Colonic mucosa (tissue), 4 donors: ENCODE measurements around the gene NVL. TPM values are rescaled to one million over a fixed set of nuclear protein-coding genes. Genes with fewer than 3 reads are reported as not detected.

Experiments used
- DNase-seq: peaks from one replicate; pipeline ENCODE4 v3.0.0-alpha.2; 2020
- H3K27ac ChIP-seq: fragments of 200-600 bp; one replicate; pipeline ENCODE4 v1.8.0; 2021
- H3K27me3 ChIP-seq: fragments of 200-600 bp; one replicate; pipeline ENCODE4 v1.8.0; 2021
- H3K36me3 ChIP-seq: fragments of 200-600 bp; one replicate; pipeline ENCODE4 v1.8.0; 2021
- H3K4me1 ChIP-seq: fragments of 200-600 bp; one replicate; pipeline ENCODE4 v1.8.0; 2021; ENCODE audit warnings: mild to moderate bottlenecking
- H3K4me3 ChIP-seq: fragments of 200-600 bp; one replicate; pipeline ENCODE4 v1.8.0; 2021
- H3K9ac ChIP-seq, 2 donors: one replicate each; pipeline ENCODE4 v1.7.0; 2013; ENCODE audit warnings: control low read depth in 2 of 2, low read depth in 2 of 2, low read length in 2 of 2
- H3K9me3 ChIP-seq: fragments of 200-600 bp; one replicate; pipeline ENCODE4 v1.8.0; 2021
- CTCF ChIP-seq: fragments of 200-600 bp; IDR thresholded peaks from one replicate; pipeline ENCODE4 v1.8.0; 2022; ENCODE audit warnings: antibody characterized with exemption, mild to moderate bottlenecking
- intact Hi-C: fragments of 100-400 bp; cut with DNase I; formaldehyde crosslinking; loops from one replicate; pipeline ENCODE4 v1.14.1; 2022
- total RNA-seq, 2 donors: library from RNA; stranded (reverse); fragmentation: NEBNext Ultra II Directional in 1 of 2; extraction: Animal tissue kit (Norgen Biotek cat#: 25700) in 1 of 2; gene quantifications; one replicate each; pipeline ENCODE4 v1.2.1, GENCODE V29; 2021
- donor health status: healthy.
- donor health status: DM: no; HTN: no; CAD: no.
- donor health status: DM: no; HTN: no; CAD: no.

Gene NVL
- total RNA-seq, 2 donors from 2014 or later, result 39.4 to 51.5 TPM

DNA sequence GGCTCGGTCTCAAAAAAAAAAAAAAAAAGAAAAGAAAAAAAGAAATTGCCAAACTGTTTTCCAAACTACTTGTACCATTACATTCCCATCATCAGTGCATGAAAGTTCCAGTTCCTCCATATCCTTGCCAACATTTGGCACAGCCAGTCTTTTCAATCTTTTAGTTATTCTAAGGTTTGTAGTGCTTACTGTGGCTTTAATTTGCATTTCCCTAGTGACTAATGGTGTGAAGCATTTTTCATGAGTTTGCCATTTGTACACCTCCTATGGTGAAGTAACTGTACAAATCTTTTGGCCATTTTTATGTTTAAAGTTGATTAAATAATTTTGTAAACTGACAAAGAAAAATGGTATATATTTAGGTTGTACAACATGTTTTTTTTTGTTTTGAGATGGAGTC lies 76.3 kb downstream of the NVL start:
- intact Hi-C loops, result no loop called here
- Histone ChIP-seq H3K27me3 (no peaks in the 10 kb centered on the region), H3K9ac (no peak overlapping the region), H3K4me3 (no peak overlapping the region), H3K27ac (no peak overlapping the region), H3K9me3 (no peaks in the 10 kb centered on the region), H3K36me3 (no peaks in the 10 kb centered on the region), H3K4me1 (no peaks in the 10 kb centered on the region)
- DNase-seq, result no peak
- TF ChIP-seq CTCF, result no peak

- no peaks in the 10 kb centered on the region for H3K27me3 ChIP-seq
- no peaks in the 10 kb centered on the region for H3K36me3 ChIP-seq
- no peaks in the 10 kb centered on the region for H3K9me3 ChIP-seq
- TF ChIP-seq CTCF, result no peak
- H3K9ac ChIP-seq, result no peak overlapping the region
- no peaks in the 10 kb centered on the region for H3K4me1 ChIP-seq
- no peak overlapping the region for H3K27ac ChIP-seq
- no peak for DNase-seq
- intact Hi-C loops, result no loop called here
- H3K4me3 ChIP-seq, result no peak overlapping the region
Observed at GRCh38 chr1:224252479-224252878, 77.5 kb downstream of the NVL start.

DNA sequence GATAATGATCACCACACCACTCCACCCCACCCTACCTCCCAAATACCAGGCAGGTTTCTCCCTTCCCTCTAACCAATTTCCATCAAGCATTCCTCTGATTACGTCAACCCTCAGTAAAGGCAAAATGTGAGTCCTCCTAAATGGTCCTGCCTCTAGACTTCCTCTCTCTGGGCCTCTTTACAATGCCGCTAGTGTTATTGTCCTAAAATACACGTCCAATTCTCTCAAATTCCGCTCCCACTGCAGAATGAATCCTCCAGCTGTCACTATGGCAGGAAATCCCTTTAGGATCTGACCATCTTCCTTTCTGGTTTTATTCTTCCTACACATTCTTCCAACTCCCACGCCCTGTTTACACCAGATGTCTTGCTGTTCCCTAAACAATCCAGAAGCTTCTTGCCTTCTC lies 78.2 kb downstream of the NVL start:
- no peaks in the 10 kb centered on the region for H3K9me3 ChIP-seq
- no peak overlapping the region for H3K4me3 ChIP-seq
- no peaks in the 10 kb centered on the region for H3K27me3 ChIP-seq
- no peak for DNase-seq
- intact Hi-C loops, result no loop called here
- no peak for TF ChIP-seq CTCF
- H3K4me1 ChIP-seq, result no peaks in the 10 kb centered on the region
- no peak overlapping the region for H3K9ac ChIP-seq
- H3K36me3 ChIP-seq, result no peaks in the 10 kb centered on the region
- H3K27ac ChIP-seq, result no peak overlapping the region

- DNase-seq, result peak; percentile 43
- H3K9me3 ChIP-seq, result no peaks in the 10 kb centered on the region
- no peak overlapping the region for H3K9ac ChIP-seq
- peak overlapping the region; percentile 74 for H3K27ac ChIP-seq
- TF ChIP-seq CTCF, result no peak
- no peaks in the 10 kb centered on the region for H3K4me1 ChIP-seq
- no peak overlapping the region for H3K4me3 ChIP-seq
- intact Hi-C loops, result loop anchor here (10.0 kb wide), 1 partner anchor 60 kb away; no protein-coding TSS in a partner anchor
- no peaks in the 10 kb centered on the region for H3K27me3 ChIP-seq
- H3K36me3 ChIP-seq, result no peaks in the 10 kb centered on the region
Observed at GRCh38 chr1:224245188-224245587, 84.8 kb downstream of the NVL start.

DNA sequence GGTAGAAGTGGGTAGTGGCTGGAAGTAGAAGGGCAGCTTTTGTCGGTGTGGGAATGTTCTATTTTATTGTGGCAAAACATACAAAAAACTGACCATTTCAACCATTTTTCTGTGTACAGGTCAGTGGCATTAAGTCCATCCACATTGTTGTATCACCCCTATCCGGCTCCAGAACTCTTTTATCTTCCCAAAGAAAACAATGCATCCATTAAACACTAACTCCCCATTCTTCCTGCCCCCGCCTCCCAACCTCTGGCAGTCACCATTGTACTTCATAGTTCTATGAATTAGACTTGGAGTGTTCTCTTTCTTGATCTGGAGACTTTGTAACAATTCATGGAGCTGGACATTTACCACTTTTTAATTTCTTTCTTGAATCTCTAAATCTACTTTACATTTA lies 91.2 kb downstream of the NVL start:
- TF ChIP-seq CTCF, result no peak
- Histone ChIP-seq H3K36me3 (no peaks in the 10 kb centered on the region), H3K4me3 (no peak overlapping the region), H3K9ac (no peak overlapping the region), H3K27ac (no peak overlapping the region), H3K9me3 (no peaks in the 10 kb centered on the region), H3K4me1 (no peaks in the 10 kb centered on the region), H3K27me3 (no peaks in the 10 kb centered on the region)
- intact Hi-C loops, result no loop called here
- DNase-seq, result no peak

- no peaks in the 10 kb centered on the region for H3K4me1 ChIP-seq
- intact Hi-C loops, result no loop called here
- peaks cover under 1% of the 10 kb centered on the region for H3K36me3 ChIP-seq
- H3K27ac ChIP-seq, result no peak overlapping the region
- no peaks in the 10 kb centered on the region for H3K27me3 ChIP-seq
- DNase-seq, result no peak
- H3K4me3 ChIP-seq, result no peak overlapping the region
- no peaks in the 10 kb centered on the region for H3K9me3 ChIP-seq
- TF ChIP-seq CTCF, result no peak
- no peak overlapping the region for H3K9ac ChIP-seq
Observed at GRCh38 chr1:224238212-224238611, 91.8 kb downstream of the NVL start.
